HG03066 (cell line): ENCODE data around the gene SBF2.

ENCODE experiments used
- ATAC-seq: cut with Tn5 transposase; IDR thresholded peaks from one replicate; pipeline ENCODE4 v1.9.1; 2021; ENCODE audit warnings: low read depth; ENCODE audit not compliant: unreplicated experiment

Gene SBF2

DNA sequence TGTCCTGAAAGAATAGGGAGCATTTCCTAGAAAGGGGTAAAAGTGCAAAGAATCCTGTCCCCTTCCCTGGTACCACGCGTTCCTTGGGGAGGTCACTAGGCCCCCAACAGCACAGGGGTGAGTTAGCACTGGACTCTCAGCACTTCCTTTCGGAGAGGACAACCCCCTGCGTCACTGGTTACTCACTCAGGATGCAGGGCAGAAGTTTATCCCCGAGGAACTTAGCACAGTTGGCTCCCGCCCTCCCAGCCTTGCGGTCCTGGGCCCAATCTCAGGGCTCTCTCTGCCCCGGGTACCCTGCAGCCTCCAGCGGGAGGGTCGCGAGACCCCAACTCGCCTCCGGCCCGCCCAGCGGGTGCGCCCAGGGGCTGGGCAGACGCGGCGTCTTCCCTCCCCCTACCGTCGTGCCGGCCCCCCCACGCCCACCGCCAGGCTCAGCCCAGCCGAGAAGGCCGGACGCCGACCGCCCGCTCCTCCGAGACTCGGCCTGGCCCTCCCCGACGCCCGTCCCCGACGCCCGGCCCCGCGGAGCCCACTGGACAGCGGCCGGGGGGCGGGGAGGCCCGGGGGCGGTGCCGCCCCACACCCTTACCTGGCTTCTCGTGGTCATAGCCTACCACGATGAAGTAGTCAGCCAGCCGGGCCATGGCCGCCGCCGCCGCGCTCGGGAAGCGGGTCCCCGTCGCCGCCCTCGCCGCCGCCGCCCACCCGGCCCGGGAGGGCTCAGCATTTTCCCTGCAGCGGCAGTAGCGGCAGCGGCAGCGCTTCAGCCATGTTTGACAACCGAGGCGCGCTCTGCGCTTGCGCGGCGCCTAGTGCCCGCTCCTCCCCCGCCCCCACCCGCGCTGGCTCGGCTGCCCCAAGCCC lies at the start of gene SBF2:
SBF2 (minus strand) TSS at position 797 of the 867 bp plus-strand sequence; CDS start at position 647, 150 bp downstream.
- ATAC-seq, result peak; percentile 47

DNA sequence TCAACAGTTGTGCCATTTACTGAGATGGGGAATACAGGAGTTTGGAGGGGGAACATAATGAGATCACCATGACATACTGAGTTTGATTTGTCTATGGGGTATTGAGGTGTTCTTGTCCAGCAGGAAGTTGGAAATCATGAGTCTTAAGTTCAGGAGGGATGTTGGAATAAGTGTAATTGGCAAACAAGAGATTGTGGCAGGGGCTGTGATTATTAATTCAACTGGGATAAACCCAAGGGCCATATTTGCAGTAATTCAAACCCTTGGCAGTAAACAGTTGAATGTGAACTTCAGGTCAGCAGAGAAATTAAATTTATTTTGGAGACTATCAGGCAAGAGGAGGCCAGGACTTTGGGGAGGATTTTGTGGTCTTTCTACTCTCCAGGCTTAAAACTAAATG lies 44.3 kb upstream of the SBF2 start:
- no peak for ATAC-seq

DNA sequence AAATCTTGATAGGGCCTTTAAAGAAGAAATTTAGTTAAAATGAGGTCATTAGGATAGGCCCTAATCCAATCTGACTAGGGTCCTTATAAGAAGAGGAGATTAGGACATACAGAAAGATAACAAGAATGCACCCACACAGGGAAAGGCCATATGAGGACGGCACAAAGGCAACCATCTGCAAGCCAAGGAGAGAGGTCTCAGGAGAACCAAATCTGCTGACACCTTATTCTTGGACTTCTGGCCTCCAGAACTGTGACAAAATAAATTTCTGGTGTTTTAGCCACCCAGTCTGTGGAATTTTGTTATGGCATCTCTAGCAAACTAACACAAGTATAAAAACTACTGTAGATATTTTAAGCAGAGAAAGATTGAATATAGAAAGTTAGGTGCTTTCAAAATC lies 39.5 kb upstream of the SBF2 start:
- no peak for ATAC-seq

DNA sequence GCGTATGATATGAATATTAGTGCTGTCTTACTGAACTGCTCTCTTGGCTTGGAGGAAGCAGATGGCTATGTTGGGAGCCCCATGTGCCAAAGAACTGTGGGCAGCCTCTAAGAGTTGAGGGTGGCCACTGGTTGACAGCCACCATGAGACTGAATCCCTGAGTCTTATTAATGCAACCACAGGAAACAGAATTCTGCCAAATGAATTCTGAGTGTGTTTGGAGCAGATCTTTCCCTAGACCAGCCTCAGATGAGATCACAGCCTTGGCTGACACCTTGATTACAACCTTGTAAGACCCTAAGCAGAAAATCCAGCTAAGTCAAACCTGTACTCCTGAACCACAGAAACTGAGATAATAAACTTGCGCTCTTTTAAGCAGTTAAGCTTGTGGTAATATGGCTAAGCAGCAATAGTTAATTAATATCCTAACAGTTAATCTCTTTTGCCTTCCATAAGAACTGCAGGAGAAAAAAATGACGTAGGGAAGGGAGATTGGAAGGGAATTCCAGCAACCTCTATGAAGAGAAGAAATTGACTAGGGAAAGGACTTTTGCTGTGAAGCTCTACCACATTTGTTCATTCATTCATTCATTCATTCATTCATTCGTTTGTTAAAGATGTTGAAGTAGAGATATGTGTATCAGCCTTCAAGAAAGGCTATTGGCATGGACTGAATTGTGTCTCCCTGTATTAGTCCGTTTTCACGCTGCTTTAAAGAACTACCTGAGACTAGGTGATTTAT lies 37.7 kb upstream of the SBF2 start:
- no peak for ATAC-seq

DNA sequence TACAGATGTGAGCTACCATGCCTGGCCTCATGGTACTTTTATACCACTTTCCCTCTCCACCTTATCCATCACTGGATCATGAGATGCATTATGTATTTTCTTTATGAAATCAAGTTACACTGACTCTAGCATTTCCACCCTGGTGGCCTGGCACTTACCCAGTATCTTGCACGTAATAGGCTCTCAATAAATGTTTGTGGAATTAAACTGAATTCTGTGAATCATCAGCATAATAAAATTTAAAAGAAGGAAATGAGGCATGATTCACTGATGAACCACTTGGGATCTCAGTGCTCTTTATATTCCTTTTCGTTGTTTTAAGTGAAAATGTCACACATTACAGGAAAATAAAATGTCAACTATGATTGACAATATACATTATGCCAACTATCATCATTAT lies 35.9 kb upstream of the SBF2 start:
- ATAC-seq, result no peak

DNA sequence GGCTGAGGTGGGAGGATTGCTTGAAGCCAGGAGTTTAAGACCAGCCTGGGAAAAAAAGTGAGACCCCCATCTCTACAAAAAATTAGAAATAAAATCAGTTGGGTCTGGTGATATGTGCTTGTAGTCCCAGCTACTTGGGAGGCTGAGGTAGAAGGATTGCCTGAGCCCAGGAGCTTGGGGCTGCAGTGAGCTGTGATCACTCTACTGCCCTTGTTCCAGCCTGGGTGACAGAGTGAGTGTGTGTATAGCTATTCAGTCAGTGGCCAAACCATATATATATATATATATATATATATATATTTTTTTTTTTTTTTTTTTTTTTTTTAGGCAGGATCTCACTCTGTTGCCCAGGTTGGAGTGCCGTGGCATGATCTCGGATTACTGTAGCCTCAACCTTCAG lies 35.3 kb upstream of the SBF2 start:
- ATAC-seq, result no peak

DNA sequence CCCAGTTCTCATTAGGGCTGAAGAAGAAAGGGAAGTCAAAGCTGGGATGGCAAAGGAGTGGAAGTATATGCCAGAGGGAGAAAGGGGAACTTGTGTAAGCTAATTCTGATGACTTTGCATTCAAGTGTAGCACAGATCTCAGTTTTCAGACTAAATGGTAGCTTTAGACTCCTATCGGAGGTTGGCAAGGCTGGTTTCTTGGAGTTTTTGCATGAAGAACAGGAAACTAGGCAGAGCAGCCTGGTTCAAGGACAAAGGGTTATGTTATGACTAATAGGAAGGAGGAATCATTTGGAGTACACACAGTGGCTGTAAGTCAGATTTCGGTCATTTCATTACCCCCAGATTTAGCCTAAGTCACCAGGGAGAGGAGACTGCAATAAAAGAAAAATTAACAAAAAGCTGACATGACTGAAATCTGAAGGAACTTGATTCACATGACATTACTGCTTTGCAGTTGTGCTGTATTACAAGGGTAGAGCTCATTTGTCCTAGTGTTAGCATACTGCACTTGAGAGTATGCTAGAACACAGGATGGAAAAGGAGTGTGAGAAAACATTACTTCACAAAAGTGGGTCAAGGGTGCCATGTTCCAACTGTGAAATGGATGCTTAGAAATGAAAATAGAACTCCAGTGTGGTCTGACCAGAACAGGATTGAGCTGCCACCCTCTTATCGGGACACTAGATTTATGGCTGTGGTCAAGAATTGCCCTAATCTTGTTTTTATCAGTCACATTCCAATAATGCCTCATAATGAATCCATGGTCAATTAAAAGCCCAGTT lies 34.5 kb upstream of the SBF2 start:
- ATAC-seq, result no peak

DNA sequence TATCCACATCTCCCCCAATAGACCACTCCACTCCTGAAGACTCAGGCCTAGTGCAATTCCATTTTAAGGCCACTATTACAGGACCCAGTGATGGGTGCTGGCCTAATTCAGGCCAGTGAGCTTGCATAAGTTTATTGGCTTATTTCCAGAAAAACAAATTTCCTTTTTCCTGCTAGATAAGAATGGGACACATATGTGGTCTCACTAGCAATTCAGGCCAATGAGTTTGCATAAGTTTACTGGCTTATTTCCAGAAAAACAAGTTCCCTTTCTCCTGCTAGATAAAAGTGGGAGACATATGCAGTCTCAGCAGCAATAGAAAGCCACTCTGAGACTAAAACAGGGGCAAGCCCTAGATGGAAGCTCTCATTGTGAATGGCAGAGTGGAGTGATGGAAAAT lies 33.2 kb upstream of the SBF2 start:
- ATAC-seq, result no peak

DNA sequence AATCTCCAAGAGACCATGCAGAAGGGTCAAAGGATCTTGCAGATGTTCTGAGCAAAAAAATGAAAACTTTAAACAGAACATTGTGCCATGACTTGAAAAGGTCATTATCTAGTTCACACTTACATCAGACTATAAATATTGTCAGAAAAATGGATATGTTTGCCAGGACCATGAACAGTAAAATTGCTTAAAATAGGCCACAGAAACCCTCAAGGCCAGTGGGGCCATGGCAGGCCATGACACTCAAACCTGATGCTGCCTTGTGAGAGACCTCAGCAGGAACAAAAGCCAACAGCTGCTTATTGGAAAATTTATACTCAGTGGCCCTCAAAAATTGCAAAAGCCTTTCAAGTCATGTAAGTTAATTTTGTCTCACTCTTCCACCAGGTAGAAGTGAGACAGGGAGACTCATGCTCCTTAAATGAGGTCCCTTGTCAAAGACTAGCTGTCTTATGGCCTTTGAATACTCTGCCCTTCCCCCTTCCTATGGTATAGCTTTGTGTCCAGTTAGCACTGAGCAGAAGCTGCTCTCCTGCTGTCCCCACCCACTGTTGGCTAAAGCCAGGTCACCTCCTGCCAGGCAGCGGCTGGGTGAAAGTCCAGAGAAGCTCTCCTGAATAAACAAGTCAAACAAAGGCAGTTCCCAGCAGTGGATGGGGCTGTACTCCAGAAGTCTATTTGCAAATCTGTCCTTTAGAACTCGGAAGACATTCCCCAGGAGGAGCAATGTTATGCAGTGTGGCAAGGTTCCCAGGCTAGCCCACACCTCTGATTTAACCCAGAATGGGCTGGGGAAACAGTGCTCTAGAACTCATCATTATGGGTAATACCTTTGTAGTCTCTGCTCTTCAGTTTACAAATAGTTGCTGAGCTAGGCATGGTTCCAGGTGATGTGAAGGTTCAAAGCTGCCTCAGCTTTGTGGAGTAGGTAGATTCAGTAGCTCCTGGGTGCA lies 32.3 kb upstream of the SBF2 start:
- no peak for ATAC-seq

DNA sequence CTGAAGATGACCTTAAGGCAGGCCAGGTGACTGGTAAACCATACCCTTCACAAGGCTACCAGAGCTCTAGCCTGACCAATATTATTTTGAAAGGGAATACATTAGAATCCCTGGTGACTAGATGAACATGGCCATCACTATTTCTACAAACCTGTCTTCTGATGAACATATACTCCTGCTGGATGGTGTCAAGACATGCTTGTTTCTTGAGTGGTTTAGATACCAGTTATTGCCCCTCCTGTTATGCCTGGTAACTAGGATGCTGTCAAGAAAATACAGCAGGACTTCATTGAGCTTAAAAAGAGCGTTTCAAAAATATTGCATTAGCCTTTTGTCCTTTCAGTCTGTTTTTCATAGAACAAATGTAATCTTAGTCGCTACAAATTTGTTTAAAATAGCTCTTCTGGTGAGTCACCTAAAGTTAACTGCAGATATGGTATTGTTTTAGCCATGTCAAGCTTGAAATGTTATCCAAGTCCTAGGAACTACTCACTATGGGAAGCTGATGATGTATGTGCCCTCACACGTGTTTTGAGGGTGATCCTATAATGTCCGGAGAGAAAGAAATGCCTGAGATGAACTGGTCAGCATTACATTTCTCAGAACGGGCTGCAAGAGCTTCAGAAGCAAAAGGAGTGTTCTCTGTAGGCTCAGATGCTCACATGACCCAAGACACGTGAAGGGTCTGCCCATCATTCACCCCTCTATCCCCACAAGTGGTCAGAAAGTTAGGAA lies 31.4 kb upstream of the SBF2 start:
- ATAC-seq, result no peak

DNA sequence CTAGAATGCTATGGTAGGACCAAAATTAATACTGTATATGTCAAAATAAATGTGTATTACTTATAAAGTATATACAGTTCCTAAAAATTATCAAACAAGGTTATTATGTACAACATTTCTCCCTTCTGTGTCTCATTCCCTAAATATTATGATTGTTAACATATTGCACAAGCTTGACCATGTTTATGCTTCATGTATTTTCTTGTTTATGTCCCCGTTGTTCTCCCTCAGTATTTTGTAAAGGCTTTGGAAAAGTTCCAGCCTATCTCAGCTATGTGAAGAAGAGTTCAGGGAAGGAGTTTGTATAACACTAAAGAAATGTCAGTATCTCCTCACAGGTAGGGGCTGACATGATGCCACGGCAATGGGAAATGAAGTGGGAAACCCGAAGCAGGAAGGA lies 30.5 kb upstream of the SBF2 start:
- no peak for ATAC-seq

DNA sequence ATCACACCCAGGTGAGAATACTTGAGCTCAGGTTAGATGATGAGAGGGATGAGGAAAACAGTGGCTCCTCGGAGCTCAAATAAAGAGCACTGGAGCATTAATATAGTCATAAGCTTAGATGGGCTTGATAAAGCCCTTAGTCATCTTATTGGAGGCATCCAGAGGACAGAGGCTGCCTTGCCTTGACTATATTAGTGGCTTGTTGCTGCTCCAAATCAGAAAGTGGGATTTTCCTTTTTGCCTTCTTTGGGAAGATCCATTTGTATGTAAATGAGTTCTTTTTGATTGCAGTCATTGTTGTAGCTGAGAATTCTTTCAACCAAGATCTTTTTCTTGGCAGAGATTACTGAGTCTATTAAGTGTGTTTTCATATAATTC lies 29.8 kb upstream of the SBF2 start:
- ATAC-seq, result no peak

DNA sequence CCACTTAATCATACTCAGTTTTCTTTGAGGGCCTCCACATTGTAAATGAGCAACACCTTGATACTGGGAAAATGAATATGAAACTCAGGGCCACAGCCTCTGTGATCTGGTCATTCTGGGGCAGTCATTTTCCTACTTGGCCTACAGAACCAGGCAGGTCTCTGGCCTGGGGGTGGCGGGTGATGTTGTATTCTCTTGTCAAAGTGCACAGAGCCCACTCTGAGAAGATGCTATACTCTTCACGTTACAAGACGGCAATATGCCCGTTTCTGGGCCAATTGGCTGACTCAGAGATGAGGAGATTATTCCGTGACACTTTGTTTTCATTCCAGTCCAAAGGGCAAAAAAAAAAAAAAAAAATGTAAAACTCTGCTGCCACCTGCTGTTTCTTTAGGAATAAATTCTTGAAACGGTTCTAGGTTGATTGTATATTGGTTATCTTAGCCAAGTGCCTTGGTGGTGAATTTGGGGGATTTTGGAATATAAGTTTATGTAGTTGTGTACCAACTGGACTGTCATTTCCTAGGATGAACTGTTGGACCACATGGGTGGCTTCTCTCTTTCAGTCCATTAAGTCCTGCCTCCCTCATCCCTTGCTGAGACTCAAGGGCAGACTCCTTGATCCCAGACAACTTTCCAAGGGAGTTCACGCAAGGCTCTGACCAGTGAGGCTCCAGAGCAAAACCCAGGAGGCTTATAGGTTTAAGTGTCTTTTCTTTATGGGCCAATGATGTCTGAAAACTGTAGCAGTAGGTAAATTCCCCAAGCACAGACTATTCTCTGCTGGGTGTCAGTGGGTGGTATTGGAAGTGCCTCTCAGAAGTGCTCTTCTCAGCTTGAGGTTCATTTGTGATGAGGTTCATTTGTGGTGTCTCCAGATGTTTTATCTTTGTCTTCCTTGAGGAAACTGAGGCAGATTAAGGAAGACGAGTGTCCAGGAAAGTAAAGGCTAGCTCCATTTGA lies 29.1 kb upstream of the SBF2 start:
- no peak for ATAC-seq

DNA sequence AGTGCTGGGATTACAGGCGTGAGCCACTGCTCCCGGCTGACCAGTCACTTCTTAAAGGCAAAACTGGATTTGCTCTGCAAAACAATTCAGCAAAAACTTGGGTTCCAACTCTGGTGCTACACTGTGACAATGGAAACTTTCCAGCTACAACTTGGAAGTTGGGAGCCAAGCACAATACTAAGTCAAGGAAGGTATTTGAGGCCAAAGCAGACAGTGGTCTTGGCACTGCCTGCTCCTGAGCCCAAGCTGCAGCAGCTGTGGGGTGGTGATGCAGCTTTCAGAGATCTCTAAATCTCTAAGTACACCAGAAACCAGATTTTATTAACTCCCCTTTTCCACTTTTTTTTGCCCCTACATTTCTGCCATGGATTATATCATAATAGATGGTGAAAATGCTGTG lies 28.4 kb upstream of the SBF2 start:
- no peak for ATAC-seq

DNA sequence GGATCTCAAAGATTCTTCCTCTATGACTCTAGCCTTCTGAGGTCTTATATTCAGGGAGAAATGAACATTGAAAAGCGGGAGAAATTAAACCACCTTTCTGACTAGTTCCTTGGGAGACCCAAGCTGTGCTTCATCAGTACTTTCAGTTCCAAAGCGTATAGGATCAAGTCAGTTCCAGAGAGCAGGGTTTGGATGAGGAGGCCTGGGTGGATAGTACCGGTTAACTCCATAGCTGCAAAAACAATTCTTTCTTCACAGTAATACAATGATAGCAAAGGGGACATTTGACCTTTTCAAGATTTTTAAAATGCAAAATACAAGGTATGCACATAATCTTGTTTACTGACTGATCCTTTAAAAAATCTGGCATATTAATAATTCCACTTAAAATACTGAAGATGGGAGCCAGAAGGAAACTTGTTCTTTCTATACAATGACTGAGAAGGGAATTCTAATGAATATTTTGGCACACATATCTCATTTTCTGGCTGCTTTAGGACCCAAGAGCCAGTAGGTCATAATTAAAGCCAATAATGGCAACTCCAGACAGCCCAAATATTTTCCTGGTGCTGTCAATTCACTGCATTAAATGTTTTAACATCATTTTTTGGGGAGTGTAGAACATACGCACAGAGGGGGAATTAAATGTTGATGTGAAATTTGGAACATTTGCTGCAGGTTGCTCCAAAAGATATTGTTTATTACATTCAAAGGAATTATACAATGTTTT lies 26.9 kb upstream of the SBF2 start:
- ATAC-seq, result no peak

DNA sequence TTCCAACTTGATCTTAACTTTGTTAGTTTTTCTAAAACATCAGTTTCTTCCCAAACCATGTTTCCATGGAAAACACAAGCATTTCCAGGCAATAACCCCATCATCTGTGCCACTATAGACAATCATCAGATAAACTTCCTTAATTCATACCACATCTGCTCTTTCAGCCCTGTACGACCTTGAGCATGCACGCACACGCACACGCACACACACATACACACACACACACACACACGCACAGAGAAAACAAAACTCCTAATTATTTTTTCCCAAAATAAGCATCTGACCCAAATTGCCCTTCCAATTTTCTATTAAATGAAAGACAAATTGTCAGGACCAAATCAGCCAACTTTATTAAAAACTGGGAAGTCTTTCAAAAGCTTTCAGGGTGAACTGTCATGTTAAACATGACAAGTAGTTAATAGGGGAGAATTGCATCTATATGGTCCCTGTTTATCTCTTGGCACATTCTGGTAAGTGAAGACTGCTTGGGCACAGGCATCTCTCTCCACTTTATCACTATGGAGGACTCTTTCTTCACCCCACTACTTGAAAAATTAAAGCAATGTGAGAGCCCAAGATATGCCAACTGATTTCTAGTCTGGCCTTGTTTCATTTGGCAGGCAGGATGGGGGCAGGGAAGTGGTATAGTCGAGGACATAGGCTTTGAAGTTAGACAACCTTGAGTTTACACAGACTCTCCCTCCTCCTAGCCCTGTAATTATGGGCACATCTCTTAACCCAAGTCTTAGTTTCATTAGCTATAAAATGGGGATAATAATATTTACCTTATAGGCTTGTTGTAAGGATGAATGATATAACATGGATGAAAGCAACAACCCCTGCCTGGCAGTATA lies 25.9 kb upstream of the SBF2 start:
- ATAC-seq, result no peak

DNA sequence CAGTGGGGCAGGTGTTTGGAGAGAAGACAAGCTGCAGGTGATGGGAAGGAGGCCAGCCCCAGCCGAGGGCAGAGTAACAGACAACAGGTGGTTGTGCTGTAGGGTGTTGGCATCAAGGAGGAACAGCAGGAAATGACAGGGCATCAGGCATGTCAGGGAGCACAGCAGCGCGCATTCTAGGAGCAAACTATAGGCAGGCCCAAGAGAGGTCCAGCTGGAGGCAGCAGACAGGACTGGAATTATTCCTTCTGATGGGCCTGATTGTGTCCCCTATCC lies 24.4 kb upstream of the SBF2 start:
- ATAC-seq, result no peak
